Measurements from ENCODE around the gene SERHL2. TPM values are rescaled to one million over a fixed set of nuclear protein-coding genes. Genes with fewer than 3 reads are reported as not detected.

Gene SERHL2
- total RNA-seq, 1 experiment from 2014 or later: 1.0 TPM

DNA sequence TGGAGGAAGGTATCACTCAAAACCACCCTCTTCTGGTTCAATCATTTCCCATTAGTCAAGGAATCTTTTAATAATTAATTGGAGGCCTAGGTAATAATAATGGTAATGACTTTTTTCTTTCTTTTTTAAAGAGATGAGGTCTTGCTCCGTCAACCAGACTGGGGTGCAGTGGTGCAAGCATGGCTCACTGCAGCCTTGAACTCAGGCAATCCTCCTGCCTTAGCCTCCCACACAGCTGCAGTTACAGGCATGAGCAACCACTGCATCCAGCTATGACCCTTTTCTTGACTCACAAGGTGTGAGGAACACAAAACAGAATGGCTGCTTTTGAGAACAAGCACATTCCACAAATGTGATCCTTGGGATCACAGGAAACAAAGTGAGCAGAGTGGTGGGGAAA is 57.3 kb downstream of the SERHL2 start:
- Histone ChIP-seq H2AK5ac (ENCODE audit: insufficient read length, low read length) (no peak overlapping the region), H3K23me2 (ENCODE audit: insufficient read length, low read depth, low read length, poor library complexity, severe bottlenecking) (peaks cover 5% of the 10 kb centered on the region), H3K79me2 (ENCODE audit: insufficient read depth, low read length) (peaks cover 46% of the 10 kb centered on the region), H3K9me3 (ENCODE audit: control insufficient read depth, low read depth, low read length) (no peaks in the 10 kb centered on the region), H3K4me2 (ENCODE audit: insufficient read depth, insufficient read length, low read length) (no peak overlapping the region), H3K9ac (ENCODE audit: extremely low read depth, insufficient read length, low read length) (no peak overlapping the region), H2AFZ (ENCODE audit: low read length) (no peak overlapping the region), H4K91ac (ENCODE audit: insufficient read length, low read depth, low read length) (no peak overlapping the region), H2BK120ac (ENCODE audit: low read depth, low read length, poor library complexity, severe bottlenecking) (no peak overlapping the region), H2BK15ac (ENCODE audit: low read depth, low read length) (no peak overlapping the region), H3K18ac (ENCODE audit: insufficient read length, low read depth, low read length) (no peak overlapping the region), H2BK12ac (ENCODE audit: insufficient read length, low read depth, low read length) (no peak overlapping the region), H4K5ac (ENCODE audit: insufficient read length, low read depth, low read length) (no peak overlapping the region), H3K23ac (ENCODE audit: insufficient read length, low read depth, low read length) (no peak overlapping the region), H3K27me3 (ENCODE audit: insufficient read depth, low read length) (no peaks in the 10 kb centered on the region), H3K4ac (ENCODE audit: low read depth, low read length) (no peak overlapping the region), H2BK20ac (ENCODE audit: low read depth, low read length, poor library complexity, severe bottlenecking) (no peak overlapping the region), H3K56ac (ENCODE audit: insufficient read length, low read depth, low read length) (no peak overlapping the region), H3K4me1 (ENCODE audit: insufficient read depth, low read length) (peaks cover 5% of the 10 kb centered on the region; the same call in 1 of the 2 replicates), H3T11ph (ENCODE audit: low read length) (no peak overlapping the region), H4K20me1 (ENCODE audit: control insufficient read depth, insufficient read depth, insufficient read length) (no peaks in the 10 kb centered on the region), H2BK5ac (ENCODE audit: insufficient read length, low read length) (no peak overlapping the region), H3K14ac (ENCODE audit: insufficient read depth, low read length) (no peak overlapping the region), H4K8ac (replicated peaks; ENCODE audit: insufficient read length, low read depth, low read length) (no peak overlapping the region), H3K79me1 (ENCODE audit: insufficient read depth, low read depth, low read length, poor library complexity, severe bottlenecking) (peaks cover 16% of the 10 kb centered on the region), H3K27ac (ENCODE audit: insufficient read length, low read depth, low read length) (no peak overlapping the region)
- no peak for TF ChIP-seq CTCF (conservative IDR thresholded peaks at IDR 0.05)
- peaks cover 41 to 64% (median 62%) of the 10 kb centered on the region in 3 experiments for H3K36me3 Mint-ChIP-seq (ENCODE audit: insufficient read depth in 1 of 3, low read depth in 3 of 3)
- H3K9me3 Mint-ChIP-seq: peaks cover 7 to 19% of the 10 kb centered on the region in 2 experiments; a peak in 4 of 5 replicates
- WGBS (ENCODE audit: extremely low coverage, insufficient read length, low lambda C conversion rate): no CpG with 5 or more reads among the region's 1 CpG
- H3K4me3 Mint-ChIP-seq: no peak overlapping the region
- DNase-seq: no peak
- peaks cover 2% of the 10 kb centered on the region for H3K27me3 Mint-ChIP-seq (ENCODE audit: low read depth)
- peaks cover 48 to 52% of the 10 kb centered on the region in 2 experiments for H3K4me1 Mint-ChIP-seq
- H3K27ac Mint-ChIP-seq: 0 out of 7 replicates have a peak overlapping the region, but pooled peaks of 1 of the 3 experiments have one; percentile 47
